ENCODE results near the gene SUGT1. TPM values are rescaled to one million over a fixed set of nuclear protein-coding genes. Genes with fewer than 3 reads are reported as not detected.
"Not testable (repeated sequence)": the region's sequence is repeated elsewhere in the genome, so short reads cannot be mapped to it uniquely, and the experiment has no call there.

The SUGT1 gene
- total RNA-seq, 1 donor from 2014 or later: 30.3 TPM

- Histone ChIP-seq H3K9ac (ENCODE audit: low read depth in 1 of 3, low read length in 3 of 3) (no peak overlapping the region), H3K4me3 (ENCODE audit: low read length in 3 of 3) (no peak overlapping the region), H3K36me3 (ENCODE audit: control insufficient read depth in 3 of 3, insufficient read depth in 3 of 3, low read length in 3 of 3) (peaks cover 16 to 34% (median 27%) of the 10 kb centered on the region in 3 donors)
These were observed 6.7 kb downstream of the SUGT1 start for GRCh38 chr13:52659340-52659739.

DNA sequence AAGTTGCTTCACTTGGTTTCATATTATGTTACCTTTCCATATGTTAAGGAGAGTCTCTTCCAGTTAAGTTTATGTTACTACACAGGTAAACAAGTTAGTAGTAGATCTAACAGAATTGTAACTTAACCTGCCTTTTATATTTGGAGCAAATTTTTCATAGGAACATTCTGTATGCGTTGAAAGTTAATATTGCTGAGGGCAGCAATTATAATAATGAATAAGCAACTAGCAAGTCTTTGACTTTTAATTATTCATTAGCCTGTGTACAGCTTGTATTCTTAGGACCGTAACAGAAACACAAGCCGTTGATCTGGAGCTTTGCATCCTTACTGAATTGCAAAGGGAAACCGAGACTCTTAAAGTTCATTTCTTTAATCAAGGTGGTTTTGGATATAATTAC, 11.6 kb downstream of the SUGT1 start:
- Histone ChIP-seq H3K4me3 (ENCODE audit: low read length in 3 of 3) (no peak overlapping the region), H3K36me3 (ENCODE audit: control insufficient read depth in 3 of 3, insufficient read depth in 3 of 3, low read length in 3 of 3) (peaks cover 31 to 57% (median 46%) of the 10 kb centered on the region in 3 donors), H3K4me1 (ENCODE audit: control insufficient read depth in 3 of 3, insufficient read depth in 3 of 3, low read length in 3 of 3) (no peaks in the 10 kb centered on the region), H3K9me3 (ENCODE audit: control insufficient read depth in 3 of 3, low read length in 3 of 3) (no peaks in the 10 kb centered on the region), H3K27me3 (ENCODE audit: control insufficient read depth in 3 of 3, insufficient read depth in 3 of 3, low read length in 3 of 3) (no peaks in the 10 kb centered on the region), H3K9ac (ENCODE audit: low read depth in 1 of 3, low read length in 3 of 3) (no peak overlapping the region), H3K27ac (ENCODE audit: low read depth, low read length) (no peak overlapping the region)

More at GRCh38 chr13:52659340-52659739, 6.7 kb downstream of the SUGT1 start:
- no peaks in the 10 kb centered on the region for H3K9me3 ChIP-seq (ENCODE audit: control insufficient read depth in 3 of 3, low read length in 3 of 3)
- no peaks in the 10 kb centered on the region for H3K27me3 ChIP-seq (ENCODE audit: control insufficient read depth in 3 of 3, insufficient read depth in 3 of 3, low read length in 3 of 3)
- H3K4me1 ChIP-seq (ENCODE audit: control insufficient read depth in 3 of 3, insufficient read depth in 3 of 3, low read length in 3 of 3): peaks cover 0 to 5% (median 2%) of the 10 kb centered on the region in 3 donors
- no peak overlapping the region for H3K27ac ChIP-seq (ENCODE audit: low read depth, low read length)

DNA sequence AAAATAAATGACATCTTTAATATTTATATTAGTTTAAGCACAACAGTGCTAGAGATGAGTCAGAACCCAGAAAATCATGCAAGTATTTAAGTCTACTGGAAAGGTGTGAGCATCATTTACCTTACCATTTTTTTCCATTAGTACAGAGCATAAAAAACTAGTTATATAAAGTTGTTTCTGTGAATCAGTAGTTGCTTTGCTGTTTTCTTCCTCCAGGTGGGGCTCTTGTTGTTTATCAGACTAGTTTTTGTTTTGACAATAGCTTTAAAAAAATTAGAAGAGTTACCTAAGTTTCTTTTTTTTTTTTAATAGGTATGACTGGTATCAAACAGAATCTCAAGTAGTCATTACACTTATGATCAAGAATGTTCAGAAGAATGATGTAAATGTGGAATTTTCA, 12.7 kb downstream of the SUGT1 start:
- Histone ChIP-seq H3K36me3 (ENCODE audit: control insufficient read depth in 3 of 3, insufficient read depth in 3 of 3, low read length in 3 of 3) (peaks cover 31 to 54% (median 43%) of the 10 kb centered on the region in 3 donors), H3K4me3 (ENCODE audit: low read length in 3 of 3) (no peak overlapping the region), H3K9ac (ENCODE audit: low read depth in 1 of 3, low read length in 3 of 3) (no peak overlapping the region), H3K27ac (ENCODE audit: low read depth, low read length) (no peak overlapping the region), H3K9me3 (ENCODE audit: control insufficient read depth in 3 of 3, low read length in 3 of 3) (no peaks in the 10 kb centered on the region), H3K4me1 (ENCODE audit: control insufficient read depth in 3 of 3, insufficient read depth in 3 of 3, low read length in 3 of 3) (no peaks in the 10 kb centered on the region), H3K27me3 (ENCODE audit: control insufficient read depth in 3 of 3, insufficient read depth in 3 of 3, low read length in 3 of 3) (no peaks in the 10 kb centered on the region)

GRCh38 chr13:52669677-52670076, 17.0 kb downstream of the SUGT1 start:
- H3K9me3 ChIP-seq (ENCODE audit: control insufficient read depth in 3 of 3, low read length in 3 of 3): no peaks in the 10 kb centered on the region
- no peaks in the 10 kb centered on the region for H3K27me3 ChIP-seq (ENCODE audit: control insufficient read depth in 3 of 3, insufficient read depth in 3 of 3, low read length in 3 of 3)
- H3K36me3 ChIP-seq (ENCODE audit: control insufficient read depth in 3 of 3, insufficient read depth in 3 of 3, low read length in 3 of 3): peaks cover 19 to 33% (median 25%) of the 10 kb centered on the region in 3 donors
- no peak overlapping the region for H3K9ac ChIP-seq (ENCODE audit: low read depth in 1 of 3, low read length in 3 of 3)
- no peak overlapping the region for H3K27ac ChIP-seq (ENCODE audit: low read depth, low read length)
- no peaks in the 10 kb centered on the region for H3K4me1 ChIP-seq (ENCODE audit: control insufficient read depth in 3 of 3, insufficient read depth in 3 of 3, low read length in 3 of 3)
- no peak overlapping the region for H3K4me3 ChIP-seq (ENCODE audit: low read length in 3 of 3)

DNA sequence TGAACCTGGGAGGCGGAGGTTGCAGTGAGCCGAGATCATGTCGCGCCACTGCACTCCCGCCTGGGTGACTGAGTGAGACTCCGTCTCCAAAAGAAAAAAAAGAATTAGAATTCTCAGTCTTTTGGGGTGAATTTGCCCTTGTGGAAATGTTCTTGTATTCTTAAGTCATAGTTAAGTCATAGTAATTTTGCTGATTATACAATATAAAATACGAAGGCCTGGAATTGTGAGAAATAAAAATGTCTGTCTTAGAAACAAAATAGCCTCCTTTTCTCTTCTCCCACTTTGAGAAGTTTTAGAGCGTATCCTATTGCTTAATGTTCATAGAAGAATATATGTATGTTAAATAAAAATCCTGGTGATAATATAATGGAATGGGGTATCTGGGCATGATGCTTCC, 18.1 kb downstream of the SUGT1 start:
- H3K4me1 ChIP-seq (ENCODE audit: control insufficient read depth in 3 of 3, insufficient read depth in 3 of 3, low read length in 3 of 3): no peaks in the 10 kb centered on the region
- no peaks in the 10 kb centered on the region for H3K27me3 ChIP-seq (ENCODE audit: control insufficient read depth in 3 of 3, insufficient read depth in 3 of 3, low read length in 3 of 3)
- H3K9me3 ChIP-seq (ENCODE audit: control insufficient read depth in 3 of 3, low read length in 3 of 3): no peaks in the 10 kb centered on the region
- H3K9ac ChIP-seq (ENCODE audit: low read depth in 1 of 3, low read length in 3 of 3): no peak overlapping the region
- H3K36me3 ChIP-seq (ENCODE audit: control insufficient read depth in 3 of 3, insufficient read depth in 3 of 3, low read length in 3 of 3): peaks cover 16 to 27% (median 24%) of the 10 kb centered on the region in 3 donors
- H3K27ac ChIP-seq (ENCODE audit: low read depth, low read length): no peak overlapping the region
- no peak overlapping the region for H3K4me3 ChIP-seq (ENCODE audit: low read length in 3 of 3)

GRCh38 chr13:52673465-52673864, 20.8 kb downstream of the SUGT1 start:
- no peak overlapping the region for H3K9ac ChIP-seq (ENCODE audit: low read depth in 1 of 3, low read length in 3 of 3)
- H3K27ac ChIP-seq (ENCODE audit: low read depth, low read length): no peak overlapping the region
- H3K27me3 ChIP-seq (ENCODE audit: control insufficient read depth in 3 of 3, insufficient read depth in 3 of 3, low read length in 3 of 3): no peaks in the 10 kb centered on the region
- no peaks in the 10 kb centered on the region for H3K9me3 ChIP-seq (ENCODE audit: control insufficient read depth in 3 of 3, low read length in 3 of 3)
- H3K4me3 ChIP-seq (ENCODE audit: low read length in 3 of 3): no peak overlapping the region
- peaks cover 2 to 16% (median 3%) of the 10 kb centered on the region in 3 donors for H3K36me3 ChIP-seq (ENCODE audit: control insufficient read depth in 3 of 3, insufficient read depth in 3 of 3, low read length in 3 of 3)
- H3K4me1 ChIP-seq (ENCODE audit: control insufficient read depth in 3 of 3, insufficient read depth in 3 of 3, low read length in 3 of 3): no peaks in the 10 kb centered on the region

- Histone ChIP-seq H3K36me3 (ENCODE audit: control insufficient read depth in 3 of 3, insufficient read depth in 3 of 3, low read length in 3 of 3) (peaks cover 0 to 32% (median 15%) of the 10 kb centered on the region in 3 donors), H3K27me3 (ENCODE audit: control insufficient read depth in 3 of 3, insufficient read depth in 3 of 3, low read length in 3 of 3) (no peaks in the 10 kb centered on the region), H3K9ac (ENCODE audit: low read depth in 1 of 3, low read length in 3 of 3) (no peak overlapping the region), H3K27ac (ENCODE audit: low read depth, low read length) (no peak overlapping the region), H3K9me3 (ENCODE audit: control insufficient read depth in 3 of 3, low read length in 3 of 3) (no peaks in the 10 kb centered on the region), H3K4me1 (ENCODE audit: control insufficient read depth in 3 of 3, insufficient read depth in 3 of 3, low read length in 3 of 3) (no peaks in the 10 kb centered on the region), H3K4me3 (ENCODE audit: low read length in 3 of 3) (no peak overlapping the region)
These were observed 25.2 kb downstream of the SUGT1 start for GRCh38 chr13:52677823-52678222.

DNA sequence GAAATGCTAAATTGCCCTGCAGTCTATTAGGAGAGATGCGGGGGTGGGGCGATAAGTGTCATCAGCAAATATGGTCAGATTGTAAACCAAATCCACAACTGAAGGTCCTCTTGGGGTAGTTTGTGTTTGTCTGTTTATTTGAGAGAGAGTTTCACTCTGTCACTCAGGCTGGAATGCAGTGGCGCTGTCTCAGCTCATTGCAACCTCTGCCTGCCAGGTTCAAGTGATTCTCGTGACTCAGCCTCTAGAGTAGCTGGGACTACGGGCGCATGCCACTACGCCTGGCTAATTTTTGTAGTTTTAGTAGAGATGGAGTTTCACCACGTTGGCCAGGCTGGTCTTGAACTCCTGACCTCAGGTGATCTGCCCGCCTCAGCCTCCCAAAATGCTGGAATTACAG, 33.2 kb downstream of the SUGT1 start:
- not testable (repeated sequence) for H3K9ac ChIP-seq (ENCODE audit: low read depth in 1 of 3, low read length in 3 of 3); H3K9me3 ChIP-seq (ENCODE audit: control insufficient read depth in 3 of 3, low read length in 3 of 3); H3K27ac ChIP-seq (ENCODE audit: low read depth, low read length); H3K27me3 ChIP-seq (ENCODE audit: control insufficient read depth in 3 of 3, insufficient read depth in 3 of 3, low read length in 3 of 3); H3K4me1 ChIP-seq (ENCODE audit: control insufficient read depth in 3 of 3, insufficient read depth in 3 of 3, low read length in 3 of 3); H3K4me3 ChIP-seq (ENCODE audit: low read length in 3 of 3)
- H3K36me3 ChIP-seq (ENCODE audit: control insufficient read depth in 3 of 3, insufficient read depth in 3 of 3, low read length in 3 of 3): peaks cover 2 to 32% (median 16%) of the 10 kb centered on the region in 3 donors

GRCh38 chr13:52686376-52686775, 33.7 kb downstream of the SUGT1 start:
- no peak overlapping the region for H3K27ac ChIP-seq (ENCODE audit: low read depth, low read length)
- H3K9ac ChIP-seq (ENCODE audit: low read depth in 1 of 3, low read length in 3 of 3): no peak overlapping the region
- H3K9me3 ChIP-seq (ENCODE audit: control insufficient read depth in 3 of 3, low read length in 3 of 3): no peaks in the 10 kb centered on the region
- no peaks in the 10 kb centered on the region for H3K27me3 ChIP-seq (ENCODE audit: control insufficient read depth in 3 of 3, insufficient read depth in 3 of 3, low read length in 3 of 3)
- H3K4me3 ChIP-seq (ENCODE audit: low read length in 3 of 3): no peak overlapping the region
- no peaks in the 10 kb centered on the region for H3K4me1 ChIP-seq (ENCODE audit: control insufficient read depth in 3 of 3, insufficient read depth in 3 of 3, low read length in 3 of 3)
- H3K36me3 ChIP-seq (ENCODE audit: control insufficient read depth in 3 of 3, insufficient read depth in 3 of 3, low read length in 3 of 3): peaks cover 2 to 32% (median 14%) of the 10 kb centered on the region in 3 donors

- H3K9ac ChIP-seq (ENCODE audit: low read depth in 1 of 3, low read length in 3 of 3): no peak overlapping the region
- no peaks in the 10 kb centered on the region for H3K4me1 ChIP-seq (ENCODE audit: control insufficient read depth in 3 of 3, insufficient read depth in 3 of 3, low read length in 3 of 3)
- H3K36me3 ChIP-seq (ENCODE audit: control insufficient read depth in 3 of 3, insufficient read depth in 3 of 3, low read length in 3 of 3): peaks cover 2 to 11% (median 5%) of the 10 kb centered on the region in 3 donors
- H3K4me3 ChIP-seq (ENCODE audit: low read length in 3 of 3): no peak overlapping the region
- no peak overlapping the region for H3K27ac ChIP-seq (ENCODE audit: low read depth, low read length)
- no peaks in the 10 kb centered on the region for H3K9me3 ChIP-seq (ENCODE audit: control insufficient read depth in 3 of 3, low read length in 3 of 3)
- H3K27me3 ChIP-seq (ENCODE audit: control insufficient read depth in 3 of 3, insufficient read depth in 3 of 3, low read length in 3 of 3): no peaks in the 10 kb centered on the region
These were observed 43.2 kb downstream of the SUGT1 start for GRCh38 chr13:52695856-52696255.

All from skeletal muscle tissue (tissue), 4 donors.